GM10266 (cell line): ENCODE results near the gene PARD3.

Experiments used
- DNase-seq: peaks from one replicate; pipeline ENCODE4 v3.0.0; 2012; ENCODE audit errors: extremely low spot score
- TF ChIP-seq, protein P1 (sequence below): IDR thresholded peaks from 2 replicates; pipeline ENCODE4 v1.5.1; 2012; ENCODE audit warnings: mild to moderate bottlenecking, low read depth; ENCODE audit not compliant: control insufficient read depth, insufficient read depth; ENCODE audit errors: missing control alignments

The PARD3 gene

DNA sequence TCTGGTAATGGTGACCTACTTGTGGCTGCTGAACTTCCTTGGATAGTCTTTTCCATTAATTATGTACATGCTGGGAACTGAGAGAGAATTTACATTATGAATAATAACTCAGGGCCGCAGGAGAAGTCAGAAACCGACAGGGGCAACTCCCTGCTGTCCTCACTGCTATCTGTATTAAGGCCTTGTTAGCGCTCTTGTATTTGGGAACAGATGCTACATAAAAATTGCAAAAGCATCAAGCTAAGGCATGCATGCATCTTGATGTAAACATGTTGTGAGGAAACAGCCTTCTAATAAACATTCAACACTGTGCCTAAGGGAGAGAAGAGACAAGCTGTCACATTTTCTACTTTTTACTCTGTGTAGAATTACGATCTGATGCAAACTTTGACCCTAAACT, 158.4 kb downstream of the PARD3 start:
- DNase-seq = no peak
- TF ChIP-seq, protein P1, sequence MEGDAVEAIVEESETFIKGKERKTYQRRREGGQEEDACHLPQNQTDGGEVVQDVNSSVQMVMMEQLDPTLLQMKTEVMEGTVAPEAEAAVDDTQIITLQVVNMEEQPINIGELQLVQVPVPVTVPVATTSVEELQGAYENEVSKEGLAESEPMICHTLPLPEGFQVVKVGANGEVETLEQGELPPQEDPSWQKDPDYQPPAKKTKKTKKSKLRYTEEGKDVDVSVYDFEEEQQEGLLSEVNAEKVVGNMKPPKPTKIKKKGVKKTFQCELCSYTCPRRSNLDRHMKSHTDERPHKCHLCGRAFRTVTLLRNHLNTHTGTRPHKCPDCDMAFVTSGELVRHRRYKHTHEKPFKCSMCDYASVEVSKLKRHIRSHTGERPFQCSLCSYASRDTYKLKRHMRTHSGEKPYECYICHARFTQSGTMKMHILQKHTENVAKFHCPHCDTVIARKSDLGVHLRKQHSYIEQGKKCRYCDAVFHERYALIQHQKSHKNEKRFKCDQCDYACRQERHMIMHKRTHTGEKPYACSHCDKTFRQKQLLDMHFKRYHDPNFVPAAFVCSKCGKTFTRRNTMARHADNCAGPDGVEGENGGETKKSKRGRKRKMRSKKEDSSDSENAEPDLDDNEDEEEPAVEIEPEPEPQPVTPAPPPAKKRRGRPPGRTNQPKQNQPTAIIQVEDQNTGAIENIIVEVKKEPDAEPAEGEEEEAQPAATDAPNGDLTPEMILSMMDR = no peak

DNA sequence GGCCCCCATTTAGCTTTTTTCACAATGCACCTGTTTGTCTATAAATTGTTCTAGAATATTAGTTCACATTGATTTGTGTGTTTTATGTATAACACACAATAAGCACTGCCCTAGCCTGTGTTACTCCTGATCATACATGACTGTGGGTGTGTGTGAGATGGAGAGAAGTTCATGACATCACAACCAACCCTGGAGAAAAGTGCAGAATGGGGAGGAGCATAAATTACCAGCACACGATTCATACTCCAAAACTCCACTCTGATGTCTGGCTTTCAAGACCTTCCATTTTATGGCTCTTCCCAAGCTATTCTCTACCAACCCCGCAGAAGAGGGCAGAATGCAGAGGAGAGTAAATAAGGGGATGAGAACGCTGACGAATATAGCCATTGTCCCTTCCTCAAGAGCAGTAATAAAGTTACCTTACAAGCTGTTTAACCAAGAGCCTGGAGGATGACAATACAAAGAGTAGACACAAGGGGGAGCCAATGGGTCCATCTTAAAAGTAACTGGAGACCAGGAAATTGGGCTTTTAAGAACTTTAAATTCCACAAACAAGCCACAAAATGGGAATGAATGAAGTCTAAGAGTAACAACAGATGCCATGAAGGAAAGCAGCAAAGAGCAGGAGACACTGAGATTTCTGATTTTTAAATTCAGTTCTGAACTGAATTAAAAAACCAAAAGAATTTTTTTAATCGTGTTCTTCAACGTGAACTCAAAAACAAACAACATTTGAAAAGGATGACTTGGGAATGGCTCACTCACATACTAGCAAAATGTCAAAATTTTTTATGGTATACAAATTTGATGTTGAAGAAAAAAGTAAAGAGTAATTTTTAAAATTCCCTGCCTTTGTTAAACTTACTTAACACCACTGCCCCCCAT, 159.6 kb downstream of the PARD3 start:
- peak; percentile 35 for DNase-seq

DNA sequence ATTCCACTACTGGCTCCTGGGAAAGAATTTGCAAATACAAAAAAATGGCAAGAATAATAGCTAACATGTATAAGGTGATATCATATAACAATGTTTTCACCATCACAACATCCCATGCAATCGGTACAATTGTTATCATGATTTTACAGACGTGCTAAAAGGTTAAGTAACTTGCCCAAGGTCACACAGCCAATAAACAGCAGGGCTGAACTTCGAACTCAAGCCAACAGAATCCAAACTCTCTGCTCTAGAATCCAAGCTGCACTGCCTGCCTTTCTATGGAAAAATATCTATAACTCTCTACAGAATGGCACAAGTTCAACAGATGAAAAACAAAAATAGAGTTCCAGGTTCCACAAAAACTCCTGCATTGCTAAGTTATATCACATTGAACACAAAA, 160.9 kb downstream of the PARD3 start:
- TF ChIP-seq, protein P1 = no peak
- DNase-seq = no peak

More for the DNA sequence above, 159.6 kb downstream of the PARD3 start:
- TF ChIP-seq, protein P1 = peak; percentile 57

DNA sequence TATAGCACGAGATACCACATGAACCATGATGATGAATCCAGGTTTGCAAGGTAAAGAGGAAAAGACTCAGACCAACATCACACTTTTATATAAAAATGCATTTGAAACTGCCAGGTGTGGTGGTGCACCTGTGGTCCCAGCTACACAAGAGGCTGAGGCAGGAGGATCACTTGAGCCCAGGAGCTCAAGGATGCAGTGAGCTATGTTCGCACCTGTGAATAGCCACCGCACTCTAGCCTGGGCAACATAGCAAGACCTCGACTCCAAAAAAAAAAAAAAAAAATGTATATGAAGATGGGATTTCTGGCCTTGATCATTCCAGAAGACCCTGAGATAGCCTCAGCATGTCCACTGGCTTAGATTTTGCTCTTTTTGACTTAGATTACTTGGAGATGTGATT, 161.6 kb downstream of the PARD3 start:
- DNase-seq = no peak
- TF ChIP-seq, protein P1 = no peak

DNA sequence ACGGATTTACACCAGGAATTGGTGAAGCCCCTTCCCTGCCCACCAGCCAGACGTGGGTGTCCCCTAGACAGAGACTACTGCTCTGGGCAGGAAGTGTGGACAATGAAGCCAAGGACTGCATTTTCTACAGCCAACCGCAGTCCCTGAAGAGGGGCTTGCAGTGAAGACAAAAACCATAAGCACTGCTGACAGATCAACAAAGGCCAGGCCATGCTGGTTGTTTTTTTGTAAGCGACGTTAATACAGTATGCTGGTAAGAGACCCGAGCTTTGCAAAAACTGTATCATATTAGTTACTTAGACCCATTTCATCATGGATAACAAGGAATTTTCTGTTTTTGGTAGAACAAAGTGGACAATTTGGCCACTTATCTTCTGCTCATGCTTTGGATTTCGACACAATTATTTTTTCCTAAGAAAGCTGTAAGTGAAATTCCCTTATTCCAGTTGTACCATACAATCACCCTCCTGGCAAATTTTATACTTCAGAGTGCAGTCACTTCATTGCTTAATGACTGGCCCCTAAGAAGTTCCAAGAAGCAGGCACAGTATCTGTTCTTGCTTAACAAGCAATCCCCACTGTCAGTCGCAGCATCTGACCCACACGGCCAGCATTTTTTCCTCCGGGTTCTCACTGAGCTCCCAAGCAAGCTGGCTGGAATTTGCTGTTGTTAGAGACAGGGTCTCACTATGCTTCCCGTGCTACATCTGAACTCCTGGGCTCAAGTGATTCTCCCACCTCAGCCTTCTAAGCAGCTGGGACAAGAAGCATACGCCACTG, 163.5 kb downstream of the PARD3 start:
- TF ChIP-seq, protein P1 = no peak
- DNase-seq = no peak

DNA sequence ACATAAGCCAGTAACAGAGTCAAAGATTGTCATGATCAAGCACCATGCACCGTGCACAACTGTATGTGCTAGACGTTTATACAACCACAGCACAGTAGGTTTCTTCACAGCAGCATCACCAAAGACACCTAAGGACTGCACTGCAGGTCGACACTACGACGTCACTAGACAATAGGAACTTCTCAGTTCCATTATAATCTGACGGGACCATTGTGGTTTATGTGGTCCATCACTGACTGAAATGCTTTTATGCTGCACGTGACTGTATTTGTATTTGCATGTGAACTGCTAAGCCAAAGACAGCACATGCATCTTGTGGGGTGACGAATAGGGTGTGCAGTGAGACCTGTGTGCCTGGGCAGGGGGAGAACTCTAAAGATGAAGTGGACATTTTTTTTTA, 164.9 kb downstream of the PARD3 start:
- TF ChIP-seq, protein P1 = no peak
- DNase-seq = no peak
